WERI-Rb-1 (cell line): ENCODE data around the gene HIGD1A.
"Not testable (repeated sequence)": the region's sequence is repeated elsewhere in the genome, so short reads cannot be mapped to it uniquely, and the experiment has no call there.

Experiments used
- DNase-seq: peaks from one replicate; pipeline ENCODE4 v3.0.0-alpha.2; 2020
- H3K27ac ChIP-seq: fragments of 250-450 bp; sonication (Bioruptor Pico); 2 replicates; pipeline ENCODE4 v1.5.1; 2020; ENCODE audit warnings: mild to moderate bottlenecking, moderate library complexity
- H3K27me3 ChIP-seq: fragments of 250-450 bp; sonication (Bioruptor Pico); 2 replicates; pipeline ENCODE4 v1.5.1; 2021; ENCODE audit warnings: mild to moderate bottlenecking, low read depth, moderate library complexity; ENCODE audit not compliant: insufficient read depth, severe bottlenecking
- H3K36me3 ChIP-seq: fragments of 250-450 bp; sonication (Bioruptor Pico); 2 replicates; pipeline ENCODE4 v1.5.1; 2020; ENCODE audit warnings: mild to moderate bottlenecking, moderate library complexity
- H3K4me3 ChIP-seq: 2 replicates; pipeline ENCODE4 v1.5.1; 2011; ENCODE audit warnings: low read depth, mild to moderate bottlenecking, control low read depth, low read length
- H3K9me3 ChIP-seq: fragments of 250-450 bp; sonication (Bioruptor Pico); 2 replicates; pipeline ENCODE4 v1.5.1; 2021; ENCODE audit warnings: mild to moderate bottlenecking, moderate library complexity; ENCODE audit not compliant: severe bottlenecking
- TF ChIP-seq, protein P1 (sequence below): IDR thresholded peaks from 2 replicates; pipeline ENCODE4 v1.5.1; 2011; ENCODE audit warnings: low read depth, mild to moderate bottlenecking, control low read depth, inconsistent platforms, low read length

HIGD1A gene

GRCh38 chr3:42815826-42816225, 11.5 kb upstream of the HIGD1A start:
- no peak overlapping the region for H3K4me3 ChIP-seq
- H3K27ac ChIP-seq: no peak overlapping the region
- TF ChIP-seq, protein P1, sequence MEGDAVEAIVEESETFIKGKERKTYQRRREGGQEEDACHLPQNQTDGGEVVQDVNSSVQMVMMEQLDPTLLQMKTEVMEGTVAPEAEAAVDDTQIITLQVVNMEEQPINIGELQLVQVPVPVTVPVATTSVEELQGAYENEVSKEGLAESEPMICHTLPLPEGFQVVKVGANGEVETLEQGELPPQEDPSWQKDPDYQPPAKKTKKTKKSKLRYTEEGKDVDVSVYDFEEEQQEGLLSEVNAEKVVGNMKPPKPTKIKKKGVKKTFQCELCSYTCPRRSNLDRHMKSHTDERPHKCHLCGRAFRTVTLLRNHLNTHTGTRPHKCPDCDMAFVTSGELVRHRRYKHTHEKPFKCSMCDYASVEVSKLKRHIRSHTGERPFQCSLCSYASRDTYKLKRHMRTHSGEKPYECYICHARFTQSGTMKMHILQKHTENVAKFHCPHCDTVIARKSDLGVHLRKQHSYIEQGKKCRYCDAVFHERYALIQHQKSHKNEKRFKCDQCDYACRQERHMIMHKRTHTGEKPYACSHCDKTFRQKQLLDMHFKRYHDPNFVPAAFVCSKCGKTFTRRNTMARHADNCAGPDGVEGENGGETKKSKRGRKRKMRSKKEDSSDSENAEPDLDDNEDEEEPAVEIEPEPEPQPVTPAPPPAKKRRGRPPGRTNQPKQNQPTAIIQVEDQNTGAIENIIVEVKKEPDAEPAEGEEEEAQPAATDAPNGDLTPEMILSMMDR: no peak
- DNase-seq: no peak
- H3K9me3 ChIP-seq: no peaks in the 10 kb centered on the region
- no peaks in the 10 kb centered on the region for H3K36me3 ChIP-seq
- no peaks in the 10 kb centered on the region for H3K27me3 ChIP-seq

- DNase-seq: no peak
- Histone ChIP-seq H3K36me3 (no peaks in the 10 kb centered on the region), H3K27ac (no peak overlapping the region), H3K4me3 (no peak overlapping the region), H3K27me3 (no peaks in the 10 kb centered on the region), H3K9me3 (no peaks in the 10 kb centered on the region)
- TF ChIP-seq, protein P1: no peak
These were observed 10.7 kb upstream of the HIGD1A start for GRCh38 chr3:42814914-42815507.

DNA sequence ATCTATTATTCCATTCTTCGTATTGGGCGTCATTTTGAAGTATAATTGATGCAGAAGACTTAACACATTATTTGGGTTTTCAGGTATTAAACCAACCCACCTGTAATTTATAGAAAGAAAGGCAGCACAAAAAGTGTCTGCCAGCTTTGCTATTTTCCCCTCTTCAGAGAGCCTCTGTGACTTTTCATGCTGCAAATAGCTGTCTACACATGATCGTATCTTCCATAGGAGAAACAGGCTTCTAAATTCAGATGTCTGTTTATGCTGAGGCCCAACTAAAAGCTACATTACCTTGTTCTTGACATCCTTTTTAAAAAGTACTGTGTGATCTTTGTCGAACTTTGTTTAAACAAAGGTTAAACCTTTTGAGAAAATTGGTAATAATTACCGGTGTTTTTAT, 10.0 kb upstream of the HIGD1A start:
- no peak overlapping the region for H3K27ac ChIP-seq
- no peak overlapping the region for H3K4me3 ChIP-seq
- TF ChIP-seq, protein P1: no peak
- H3K9me3 ChIP-seq: no peaks in the 10 kb centered on the region
- DNase-seq: no peak
- H3K36me3 ChIP-seq: no peaks in the 10 kb centered on the region
- no peaks in the 10 kb centered on the region for H3K27me3 ChIP-seq

GRCh38 chr3:42811118-42811883, 7.0 kb upstream of the HIGD1A start:
- DNase-seq, H3K27ac ChIP-seq, H3K4me3 ChIP-seq, H3K36me3 ChIP-seq, H3K9me3 ChIP-seq, H3K27me3 ChIP-seq: not testable (repeated sequence)

DNA sequence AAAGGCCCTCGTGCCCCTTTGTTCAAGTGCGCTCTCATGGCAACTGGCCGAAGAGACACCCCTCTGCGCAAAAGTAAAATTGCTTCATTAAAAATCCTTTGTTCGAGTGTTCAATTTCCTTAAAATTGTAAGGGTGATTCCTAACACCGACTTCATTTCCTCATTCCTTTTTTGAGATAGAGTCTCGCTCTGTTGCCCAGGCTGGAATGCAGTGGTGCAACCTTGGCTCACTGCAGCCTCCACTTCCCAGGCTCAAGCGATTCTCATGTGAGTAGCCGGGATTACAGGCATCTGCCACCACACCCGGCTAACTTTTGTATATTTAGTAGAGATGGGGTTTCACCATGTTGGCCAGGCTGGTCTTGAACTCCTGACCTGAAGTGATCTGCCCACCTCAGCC, 6.4 kb upstream of the HIGD1A start:
- not testable (repeated sequence) for H3K4me3 ChIP-seq, DNase-seq, H3K36me3 ChIP-seq, H3K27me3 ChIP-seq, H3K27ac ChIP-seq, H3K9me3 ChIP-seq

GRCh38 chr3:42809202-42809601, 4.9 kb upstream of the HIGD1A start, which contains the start of gene ACKR2:
Gene ACKR2, plus strand, starts transcription at chr3:42809445. Its CDS starts 55,058 bp downstream, at chr3:42864503.
- no peaks in the 10 kb centered on the region for H3K27me3 ChIP-seq
- H3K4me3 ChIP-seq: no peak within 1 kb of the TSS
- TF ChIP-seq, protein P1: no peak
- no peaks in the 10 kb centered on the region for H3K9me3 ChIP-seq
- no peak for DNase-seq
- no peak within 1 kb of the TSS for H3K27ac ChIP-seq
- H3K36me3 ChIP-seq: no peaks in the 10 kb centered on the region
